ENCODE data around the gene SPN. TPM values are rescaled to one million over a fixed set of nuclear protein-coding genes. Genes with fewer than 3 reads are reported as not detected.
"Not testable (repeated sequence)": the region's sequence is repeated elsewhere in the genome, so short reads cannot be mapped to it uniquely, and the experiment has no call there.

The SPN gene
- total and polyA plus RNA-seq, 2 donors (not counting 1 experiment from before 2014, with no cell fraction given), result 0.01 TPM; not detected in 1

DNA sequence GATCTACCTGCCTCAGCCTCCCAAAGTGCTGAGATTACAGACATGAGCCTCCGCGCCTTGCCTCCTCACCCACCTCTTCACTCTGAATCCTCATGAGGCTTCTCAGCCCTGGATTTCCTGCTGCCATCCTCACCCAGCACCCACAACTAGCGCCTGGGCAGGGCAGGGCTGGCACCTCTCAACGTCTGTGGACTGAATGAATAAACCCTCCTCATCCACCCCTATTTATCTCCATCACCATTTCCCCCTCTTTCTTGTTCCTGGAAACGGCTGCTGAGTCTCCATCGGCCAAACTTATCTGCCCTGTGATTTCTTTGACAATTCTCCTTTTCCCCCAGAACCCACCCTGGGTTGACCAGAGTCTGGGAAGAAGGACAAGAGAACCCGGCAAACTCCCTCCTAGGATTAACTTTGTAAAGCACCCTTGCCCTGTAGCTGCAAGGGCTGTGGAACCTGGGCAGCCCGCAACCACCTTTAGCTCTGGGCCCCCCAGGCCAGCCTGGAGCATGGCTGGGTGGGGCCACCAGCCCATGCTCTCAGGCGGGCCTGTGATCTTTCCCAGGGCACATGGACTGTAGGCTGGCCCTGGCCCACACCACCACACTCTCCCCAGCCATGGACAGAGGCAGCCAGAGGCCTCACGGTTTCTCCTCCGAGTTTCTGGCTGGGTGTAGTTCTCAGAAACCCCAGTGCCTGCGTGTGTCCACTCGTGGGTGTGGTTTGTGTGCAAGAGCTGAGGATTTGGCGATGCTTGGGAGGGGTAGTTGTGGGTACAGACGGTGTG lies 2.4 kb downstream of the SPN start:
- Histone ChIP-seq H3K4me3 (replicated peaks in 1 of 4; ENCODE audit: control extremely low read depth in 1 of 4, insufficient read depth in 1 of 4, low read depth in 3 of 4, low read length in 4 of 4) (no peak overlapping the region), H3K36me3 (ENCODE audit: control insufficient read depth, insufficient read depth, low read length) (no peaks in the 10 kb centered on the region), H3K9ac (ENCODE audit: insufficient read depth, low read length) (no peak overlapping the region), H3K4me1 (ENCODE audit: control insufficient read depth, extremely low read depth, insufficient read depth, low read length) (no peaks in the 10 kb centered on the region), H3K79me2 (ENCODE audit: control insufficient read depth, insufficient read depth, low read length) (no peaks in the 10 kb centered on the region), H3K27ac (ENCODE audit: insufficient read depth, low read length) (no peak overlapping the region), H4K20me1 (ENCODE audit: control insufficient read depth, extremely low read depth, insufficient read depth, low read length) (no peaks in the 10 kb centered on the region), H3K4me2 (ENCODE audit: extremely low read depth, insufficient read depth, low read length) (no peak overlapping the region), H3K27me3 (ENCODE audit: control insufficient read depth, insufficient read depth, low read length) (peaks cover 2% of the 10 kb centered on the region), H2AFZ (ENCODE audit: low read length) (no peak overlapping the region), H3K9me3 (ENCODE audit: control insufficient read depth, insufficient read depth, low read depth, low read length) (no peaks in the 10 kb centered on the region)
- TF ChIP-seq, protein P1, sequence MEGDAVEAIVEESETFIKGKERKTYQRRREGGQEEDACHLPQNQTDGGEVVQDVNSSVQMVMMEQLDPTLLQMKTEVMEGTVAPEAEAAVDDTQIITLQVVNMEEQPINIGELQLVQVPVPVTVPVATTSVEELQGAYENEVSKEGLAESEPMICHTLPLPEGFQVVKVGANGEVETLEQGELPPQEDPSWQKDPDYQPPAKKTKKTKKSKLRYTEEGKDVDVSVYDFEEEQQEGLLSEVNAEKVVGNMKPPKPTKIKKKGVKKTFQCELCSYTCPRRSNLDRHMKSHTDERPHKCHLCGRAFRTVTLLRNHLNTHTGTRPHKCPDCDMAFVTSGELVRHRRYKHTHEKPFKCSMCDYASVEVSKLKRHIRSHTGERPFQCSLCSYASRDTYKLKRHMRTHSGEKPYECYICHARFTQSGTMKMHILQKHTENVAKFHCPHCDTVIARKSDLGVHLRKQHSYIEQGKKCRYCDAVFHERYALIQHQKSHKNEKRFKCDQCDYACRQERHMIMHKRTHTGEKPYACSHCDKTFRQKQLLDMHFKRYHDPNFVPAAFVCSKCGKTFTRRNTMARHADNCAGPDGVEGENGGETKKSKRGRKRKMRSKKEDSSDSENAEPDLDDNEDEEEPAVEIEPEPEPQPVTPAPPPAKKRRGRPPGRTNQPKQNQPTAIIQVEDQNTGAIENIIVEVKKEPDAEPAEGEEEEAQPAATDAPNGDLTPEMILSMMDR (conservative IDR thresholded peaks at IDR 0.05 in 1 of 2, IDR thresholded peaks at IDR 0.05 in 1 of 2; ENCODE audit: low read depth in 1 of 2, low read length in 2 of 2), result no peak
- no peak for TF ChIP-seq EZH2 (IDR thresholded peaks at IDR 0.05; ENCODE audit: low read length, missing control alignments)
- DNase-seq (ENCODE audit: low read depth in 2 of 2), result no peak

DNA sequence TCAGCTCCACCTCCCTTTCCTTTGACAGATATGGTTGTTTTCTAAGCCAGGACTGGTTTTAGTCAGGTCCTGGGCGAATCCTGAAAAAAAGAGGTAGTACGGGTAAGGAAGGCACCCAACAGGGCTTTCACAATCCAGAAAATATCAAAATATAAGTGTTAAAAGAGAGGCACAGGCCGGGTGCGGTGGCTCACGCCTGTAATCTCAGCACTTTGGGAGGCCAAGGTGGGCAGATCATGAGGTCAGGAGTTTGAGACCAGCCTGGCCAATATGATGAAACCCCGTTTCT lies 4.2 kb downstream of the SPN start:
- not testable (repeated sequence) for H2AFZ ChIP-seq (ENCODE audit: low read length); H3K4me2 ChIP-seq (ENCODE audit: extremely low read depth, insufficient read depth, low read length); DNase-seq (ENCODE audit: low read depth in 2 of 2); H3K27ac ChIP-seq (ENCODE audit: insufficient read depth, low read length); H3K9me3 ChIP-seq (ENCODE audit: control insufficient read depth, insufficient read depth, low read depth, low read length); H4K20me1 ChIP-seq (ENCODE audit: control insufficient read depth, extremely low read depth, insufficient read depth, low read length); H3K4me1 ChIP-seq (ENCODE audit: control insufficient read depth, extremely low read depth, insufficient read depth, low read length); H3K79me2 ChIP-seq (ENCODE audit: control insufficient read depth, insufficient read depth, low read length); H3K9ac ChIP-seq (ENCODE audit: insufficient read depth, low read length); H3K27me3 ChIP-seq (ENCODE audit: control insufficient read depth, insufficient read depth, low read length); H3K4me3 ChIP-seq (replicated peaks in 1 of 4; ENCODE audit: control extremely low read depth in 1 of 4, insufficient read depth in 1 of 4, low read depth in 3 of 4, low read length in 4 of 4); H3K36me3 ChIP-seq (ENCODE audit: control insufficient read depth, insufficient read depth, low read length)

- TF ChIP-seq EZH2 (IDR thresholded peaks at IDR 0.05; ENCODE audit: low read length, missing control alignments), result no peak
- TF ChIP-seq, protein P1 (conservative IDR thresholded peaks at IDR 0.05 in 1 of 2, IDR thresholded peaks at IDR 0.05 in 1 of 2; ENCODE audit: low read depth in 1 of 2, low read length in 2 of 2), result no peak
- DNase-seq (ENCODE audit: low read depth in 2 of 2), result no peak
Observed at GRCh38 chr16:29667755-29668154, 4.7 kb downstream of the SPN start.

More at GRCh38 chr16:29667755-29668154, 4.7 kb downstream of the SPN start:
- Histone ChIP-seq H3K4me2 (ENCODE audit: extremely low read depth, insufficient read depth, low read length) (no peak overlapping the region), H3K9ac (ENCODE audit: insufficient read depth, low read length) (no peak overlapping the region), H3K36me3 (ENCODE audit: control insufficient read depth, insufficient read depth, low read length) (no peaks in the 10 kb centered on the region), H3K4me3 (replicated peaks in 1 of 4; ENCODE audit: control extremely low read depth in 1 of 4, insufficient read depth in 1 of 4, low read depth in 3 of 4, low read length in 4 of 4) (no peak overlapping the region), H3K27ac (ENCODE audit: insufficient read depth, low read length) (no peak overlapping the region), H3K27me3 (ENCODE audit: control insufficient read depth, insufficient read depth, low read length) (peaks cover 2% of the 10 kb centered on the region), H3K4me1 (ENCODE audit: control insufficient read depth, extremely low read depth, insufficient read depth, low read length) (no peaks in the 10 kb centered on the region), H2AFZ (ENCODE audit: low read length) (no peak overlapping the region), H3K9me3 (ENCODE audit: control insufficient read depth, insufficient read depth, low read depth, low read length) (no peaks in the 10 kb centered on the region), H4K20me1 (ENCODE audit: control insufficient read depth, extremely low read depth, insufficient read depth, low read length) (no peaks in the 10 kb centered on the region), H3K79me2 (ENCODE audit: control insufficient read depth, insufficient read depth, low read length) (no peaks in the 10 kb centered on the region)
